Inflammatory macrophage treated with lipopolysaccharide for 1 hour (primary cell): ENCODE measurements around the gene ST3GAL3.
A peak's percentile ranks its signal among the peaks of the same experiment; 100 is the strongest.

Experiments used
- DNase-seq, 2 donors: peaks; one replicate each; pipeline ENCODE4 v3.0.0-alpha.2; 2020 to 2022

ST3GAL3 gene

GRCh38 chr1:43947061-43947873 lies 239.9 kb downstream of the ST3GAL3 start:
- DNase-seq = no peak

GRCh38 chr1:43947874-43948437 lies 240.6 kb downstream of the ST3GAL3 start:
- no peak for DNase-seq

GRCh38 chr1:43949678-43950077 lies 242.3 kb downstream of the ST3GAL3 start:
- no peak for DNase-seq

- DNase-seq = no peak
Observed at GRCh38 chr1:43951021-43951985, 244.0 kb downstream of the ST3GAL3 start.

- DNase-seq = no peak
Observed at GRCh38 chr1:43952731-43953346, 245.5 kb downstream of the ST3GAL3 start.

GRCh38 chr1:43953361-43953760 lies 246.0 kb downstream of the ST3GAL3 start:
- no peak for DNase-seq

GRCh38 chr1:43954036-43954435 lies 246.7 kb downstream of the ST3GAL3 start:
- DNase-seq = no peak

GRCh38 chr1:43956234-43956633 lies 248.9 kb downstream of the ST3GAL3 start:
- DNase-seq = no peak

- no peak for DNase-seq
Observed at GRCh38 chr1:43957407-43958040, 250.2 kb downstream of the ST3GAL3 start.

GRCh38 chr1:43958351-43959255 lies 251.3 kb downstream of the ST3GAL3 start:
- DNase-seq = no peak

GRCh38 chr1:43960798-43961197 lies 253.5 kb downstream of the ST3GAL3 start:
- no peak for DNase-seq

GRCh38 chr1:43961692-43962091 lies 254.4 kb downstream of the ST3GAL3 start:
- no peak for DNase-seq

- no peak for DNase-seq
Observed at GRCh38 chr1:43962324-43962723, 255.0 kb downstream of the ST3GAL3 start.

- no peak for DNase-seq
Observed at GRCh38 chr1:43963006-43963405, 255.7 kb downstream of the ST3GAL3 start.

GRCh38 chr1:43963890-43964289 lies 256.6 kb downstream of the ST3GAL3 start:
- no peak for DNase-seq

GRCh38 chr1:43965316-43965715 lies 258.0 kb downstream of the ST3GAL3 start:
- no peak for DNase-seq

GRCh38 chr1:43968348-43968948 lies 261.1 kb downstream of the ST3GAL3 start:
- peak in 1 of 2 donors; percentile 38 for DNase-seq

- no peak for DNase-seq
Observed at GRCh38 chr1:43969416-43969745, 262.0 kb downstream of the ST3GAL3 start.

- peak; percentile 96 to 97 for DNase-seq
Observed at GRCh38 chr1:43969746-43970466, 262.6 kb downstream of the ST3GAL3 start, which contains the start of gene DPH2. DPH2 (plus strand) TSS chr1:43970010; CDS start chr1:43970176, 166 bp downstream.

GRCh38 chr1:43970502-43970901 lies 263.2 kb downstream of the ST3GAL3 start:
- DNase-seq = no peak
